Progenitor cell of endocrine pancreas (in vitro differentiated cells): ENCODE data around the gene CELA3B. TPM values are rescaled to one million over a fixed set of nuclear protein-coding genes. Genes with fewer than 3 reads are reported as not detected.
"Not testable (repeated sequence)": the region's sequence is repeated elsewhere in the genome, so short reads cannot be mapped to it uniquely, and the experiment has no call there.

Experiments
- DNase-seq: peaks from one replicate; pipeline ENCODE4 v3.0.0; 2021; ENCODE audit warnings: low spot score; ENCODE audit not compliant: unreplicated experiment
- H3K27ac Mint-ChIP-seq: 2 replicates; pipeline ENCODE4 v1.8.0; 2021; ENCODE audit warnings: mild to moderate bottlenecking, moderate library complexity, mixed read lengths
- H3K27me3 Mint-ChIP-seq: 2 replicates; pipeline ENCODE4 v1.8.0; 2021; ENCODE audit warnings: mixed read lengths
- H3K36me3 Mint-ChIP-seq: 2 replicates; pipeline ENCODE4 v1.8.0; 2022; ENCODE audit warnings: mixed read lengths; ENCODE audit not compliant: insufficient read depth
- H3K4me1 Mint-ChIP-seq: 2 replicates; pipeline ENCODE4 v1.8.0; 2021; ENCODE audit warnings: low read depth, mixed read lengths
- H3K4me3 Mint-ChIP-seq: 2 replicates; pipeline ENCODE4 v1.8.0; 2021; ENCODE audit warnings: low read depth, mild to moderate bottlenecking, moderate library complexity, mixed read lengths
- H3K9me3 Mint-ChIP-seq: 2 replicates; pipeline ENCODE4 v1.8.0; 2021; ENCODE audit warnings: low read depth, mixed read lengths
- CTCF ChIP-seq: fragments of 200-600 bp; sonication (generic); IDR thresholded peaks from one replicate; pipeline ENCODE4 v1.5.0; 2021; ENCODE audit warnings: antibody characterized with exemption, mild to moderate bottlenecking; ENCODE audit not compliant: unreplicated experiment
- total RNA-seq: library from RNA; stranded (reverse); gene quantifications from 2 replicates; pipeline ENCODE4 v1.2.1, GENCODE V29; 2021

CELA3B gene
- total RNA-seq, 1 donor from 2014 or later: not detected

DNA sequence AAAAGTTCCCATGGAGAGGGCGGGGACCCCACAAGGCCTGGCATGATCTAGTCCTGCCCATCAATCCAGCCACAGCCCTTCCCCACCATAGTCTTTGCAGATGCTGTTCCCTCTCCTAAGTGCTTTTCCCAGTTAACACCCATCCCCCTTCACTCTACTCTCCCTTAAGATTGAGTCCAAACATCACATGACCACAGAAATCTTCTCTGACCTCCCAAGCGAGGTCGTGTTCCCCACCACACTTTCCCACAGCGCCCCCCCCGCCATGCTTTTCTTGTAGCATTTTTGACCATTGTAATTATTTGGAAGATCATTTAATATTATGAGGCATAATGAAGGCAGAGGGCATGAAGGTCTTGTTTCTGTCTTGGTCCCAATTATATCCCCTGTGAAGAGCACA, 35.5 kb upstream of the CELA3B start:
- Mint-ChIP-seq H3K4me1 (peaks cover 39% of the 10 kb centered on the region), H3K36me3 (no peaks in the 10 kb centered on the region), H3K27ac (no peak overlapping the region), H3K4me3 (no peak overlapping the region), H3K27me3 (no peaks in the 10 kb centered on the region), H3K9me3 (no peaks in the 10 kb centered on the region)
- no peak for DNase-seq
- no peak for TF ChIP-seq CTCF

DNA sequence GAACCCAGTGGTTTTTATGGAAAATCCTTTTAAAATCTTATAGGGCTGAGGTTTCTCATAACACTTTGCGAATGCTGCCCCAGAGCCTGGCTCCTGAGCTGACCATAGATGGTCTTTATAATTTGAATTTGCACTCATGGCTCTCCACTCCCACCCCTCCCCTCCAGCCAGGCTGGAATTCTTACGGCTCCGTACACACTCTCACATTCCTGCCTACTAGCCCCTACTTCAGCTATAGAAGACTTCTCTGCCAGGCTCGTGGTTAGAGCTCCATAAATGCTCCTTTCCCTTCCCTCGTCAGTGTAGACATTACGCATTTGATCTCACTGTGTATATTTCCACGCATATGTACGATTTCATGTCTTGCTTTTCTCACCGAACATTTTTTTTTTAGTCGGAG, 34.4 kb upstream of the CELA3B start:
- H3K36me3 Mint-ChIP-seq: no peaks in the 10 kb centered on the region
- H3K27ac Mint-ChIP-seq: peak overlapping the region; percentile 82
- no peak overlapping the region for H3K4me3 Mint-ChIP-seq
- TF ChIP-seq CTCF: no peak
- no peaks in the 10 kb centered on the region for H3K9me3 Mint-ChIP-seq
- H3K27me3 Mint-ChIP-seq: no peaks in the 10 kb centered on the region
- H3K4me1 Mint-ChIP-seq: peaks cover 39% of the 10 kb centered on the region
- DNase-seq: no peak

- Mint-ChIP-seq H3K4me1 (peaks cover 35% of the 10 kb centered on the region), H3K27ac (peak overlapping the region; percentile 82)
- H3K9me3 Mint-ChIP-seq, H3K4me3 Mint-ChIP-seq, DNase-seq, H3K36me3 Mint-ChIP-seq, H3K27me3 Mint-ChIP-seq: not testable (repeated sequence)
Observed at GRCh38 chr1:21942959-21943640, 33.7 kb upstream of the CELA3B start.

- H3K27me3 Mint-ChIP-seq: no peaks in the 10 kb centered on the region
Observed at GRCh38 chr1:21944733-21945073, 32.1 kb upstream of the CELA3B start.

GRCh38 chr1:21946836-21947587, 29.8 kb upstream of the CELA3B start:
- Mint-ChIP-seq H3K27ac (no peak overlapping the region), H3K9me3 (no peaks in the 10 kb centered on the region), H3K27me3 (no peaks in the 10 kb centered on the region), H3K4me1 (peaks cover 16% of the 10 kb centered on the region), H3K4me3 (no peak overlapping the region), H3K36me3 (no peaks in the 10 kb centered on the region)
- no peak for DNase-seq
- TF ChIP-seq CTCF: peak; percentile 21

More at GRCh38 chr1:21944733-21945073, 32.1 kb upstream of the CELA3B start:
- no peaks in the 10 kb centered on the region for H3K9me3 Mint-ChIP-seq
- peaks cover 26% of the 10 kb centered on the region for H3K4me1 Mint-ChIP-seq
- H3K4me3 Mint-ChIP-seq: no peak overlapping the region
- H3K36me3 Mint-ChIP-seq: no peaks in the 10 kb centered on the region
- H3K27ac Mint-ChIP-seq: peak overlapping the region; percentile 93
- no peak for DNase-seq
- TF ChIP-seq CTCF: no peak

- Mint-ChIP-seq H3K4me3 (no peak overlapping the region), H3K4me1 (peaks cover 5% of the 10 kb centered on the region), H3K36me3 (no peaks in the 10 kb centered on the region), H3K9me3 (no peaks in the 10 kb centered on the region), H3K27me3 (no peaks in the 10 kb centered on the region), H3K27ac (no peak overlapping the region)
- DNase-seq: no peak
- no peak for TF ChIP-seq CTCF
Observed at GRCh38 chr1:21950734-21951133, 26.1 kb upstream of the CELA3B start.
